H7 (cell line): ENCODE measurements around the gene RELT. TPM values are rescaled to one million over a fixed set of nuclear protein-coding genes. Genes with fewer than 3 reads are reported as not detected.
A peak's percentile ranks its signal among the peaks of the same experiment; 100 is the strongest.

ENCODE experiments used
- DNase-seq: peaks from one replicate; pipeline ENCODE4 v3.0.0; 2012
- H3K27me3 ChIP-seq: 2 replicates; pipeline ENCODE4 v1.6.0; 2011; ENCODE audit warnings: mild to moderate bottlenecking, low read length; ENCODE audit not compliant: control insufficient read depth, insufficient read depth
- H3K36me3 ChIP-seq: replicated peaks from 2 replicates; pipeline ENCODE4 v1.5.1; 2011; ENCODE audit warnings: low read length; ENCODE audit not compliant: control insufficient read depth, insufficient read depth
- H3K4me3 ChIP-seq: 2 replicates; pipeline ENCODE4 v1.5.1; 2011; ENCODE audit warnings: low read depth, mild to moderate bottlenecking, control low read depth, low read length, moderate library complexity; ENCODE audit not compliant: insufficient read depth
- total RNA-seq: library from RNA; depleted of rRNA; stranded (reverse); fragments of >200 nt; shearing (Covaris generic); gene quantifications from 2 replicates; pipeline ENCODE4 v1.2.3, GENCODE V29; 2014

Gene RELT
- total RNA-seq, 1 experiment from 2014 or later: 8.3 TPM

GRCh38 chr11:73359341-73359740 lies 16.9 kb upstream of the RELT start:
- Histone ChIP-seq H3K27me3 (peaks cover 1% of the 10 kb centered on the region; the same call in 1 of the 2 replicates), H3K36me3 (peaks cover 1% of the 10 kb centered on the region), H3K4me3 (no peak overlapping the region)
- no peak for DNase-seq

- DNase-seq: peak; percentile 94
Observed at GRCh38 chr11:73359930-73360742, 16.1 kb upstream of the RELT start.

GRCh38 chr11:73360743-73361369 lies 15.3 kb upstream of the RELT start:
- H3K4me3 ChIP-seq: no peak overlapping the region
- H3K27me3 ChIP-seq: peaks cover 1% of the 10 kb centered on the region; the same call in 1 of the 2 replicates
- DNase-seq: no peak
- peaks cover 2% of the 10 kb centered on the region for H3K36me3 ChIP-seq

More at GRCh38 chr11:73359930-73360742, 16.1 kb upstream of the RELT start:
- Histone ChIP-seq H3K36me3 (peaks cover 1% of the 10 kb centered on the region), H3K4me3 (no peak overlapping the region), H3K27me3 (peaks cover 1% of the 10 kb centered on the region; the same call in 1 of the 2 replicates)

- Histone ChIP-seq H3K36me3 (peaks cover 2% of the 10 kb centered on the region), H3K27me3 (peaks cover 1% of the 10 kb centered on the region; the same call in 1 of the 2 replicates), H3K4me3 (peak overlapping the region; percentile 35)
- peak; percentile 100 for DNase-seq
Observed at GRCh38 chr11:73361953-73362776, 14.0 kb upstream of the RELT start.

- no peak for DNase-seq
- Histone ChIP-seq H3K27me3 (peaks cover 1% of the 10 kb centered on the region; the same call in 1 of the 2 replicates), H3K36me3 (peaks cover 2% of the 10 kb centered on the region), H3K4me3 (no peak overlapping the region)
Observed at GRCh38 chr11:73363147-73363546, 13.1 kb upstream of the RELT start.

- H3K36me3 ChIP-seq: peaks cover 2% of the 10 kb centered on the region
- no peak for DNase-seq
- no peak overlapping the region for H3K4me3 ChIP-seq
- peaks cover 1% of the 10 kb centered on the region; the same call in 1 of the 2 replicates for H3K27me3 ChIP-seq
Observed at GRCh38 chr11:73365352-73366264, 10.6 kb upstream of the RELT start.

- H3K4me3 ChIP-seq: no peak overlapping the region
- peaks cover 2% of the 10 kb centered on the region for H3K36me3 ChIP-seq
- DNase-seq: no peak
- H3K27me3 ChIP-seq: peaks cover 1% of the 10 kb centered on the region; the same call in 1 of the 2 replicates
Observed at GRCh38 chr11:73366265-73366610, 10.0 kb upstream of the RELT start.

GRCh38 chr11:73366953-73367352 lies 9.2 kb upstream of the RELT start:
- no peak overlapping the region for H3K4me3 ChIP-seq
- no peak for DNase-seq
- H3K27me3 ChIP-seq: peaks cover 1% of the 10 kb centered on the region; the same call in 1 of the 2 replicates
- H3K36me3 ChIP-seq: peaks cover 2% of the 10 kb centered on the region

- Histone ChIP-seq H3K36me3 (peaks cover 2% of the 10 kb centered on the region), H3K4me3 (no peak overlapping the region), H3K27me3 (peaks cover under 1% of the 10 kb centered on the region; the same call in 1 of the 2 replicates)
- DNase-seq: no peak
Observed at GRCh38 chr11:73367482-73368024, 8.6 kb upstream of the RELT start.

- peak; percentile 88 for DNase-seq
- no peak overlapping the region for H3K4me3 ChIP-seq
- peaks cover 3% of the 10 kb centered on the region for H3K27me3 ChIP-seq
- H3K36me3 ChIP-seq: no peaks in the 10 kb centered on the region
Observed at GRCh38 chr11:73372375-73372993, 3.7 kb upstream of the RELT start.

GRCh38 chr11:73374151-73374550 lies 2.0 kb upstream of the RELT start:
- H3K27me3 ChIP-seq: peaks cover 3% of the 10 kb centered on the region
- no peak overlapping the region for H3K4me3 ChIP-seq
- DNase-seq: no peak
- H3K36me3 ChIP-seq: no peaks in the 10 kb centered on the region

GRCh38 chr11:73375830-73376159 lies 404 bp upstream of the RELT start:
- H3K4me3 ChIP-seq: no peak overlapping the region
- no peak for DNase-seq
- no peaks in the 10 kb centered on the region for H3K36me3 ChIP-seq
- peaks cover 3% of the 10 kb centered on the region for H3K27me3 ChIP-seq
